HepG2 (cell line): ENCODE measurements around the gene PRAMEF2. TPM values are rescaled to one million over a fixed set of nuclear protein-coding genes. Genes with fewer than 3 reads are reported as not detected.

Experiments
- ATAC-seq: fragments of 200-7000 bp; cut with Tn5 transposase; 3 replicates; pipeline ENCODE4 v1.9.1; 2020; ENCODE audit warnings: mild to moderate bottlenecking, moderate library complexity
- BruUV-seq: library from RNA; stranded (reverse); fragments of 400-500 nt; replicated peaks from 2 replicates; lab custom pipeline; 2021; lab: Mats Ljungman, UMichigan
- CTCF ChIA-PET: fragments of 300-600 bp; formaldehyde crosslinking; extraction: SDS; loops from one replicate; lab custom pipeline; 2021; ENCODE audit warnings: low total read pairs, inconsistent platforms, low intra/inter-chr PET ratio; lab: Yijun Ruan, JAX
- POLR2A ChIA-PET: fragments of 350-600 bp; sonication (Branson Sonifier 250); formaldehyde crosslinking; loops from one replicate; lab custom pipeline; 2020; ENCODE audit warnings: antibody characterized with exemption, inconsistent platforms; lab: Yijun Ruan, JAX
- DNase-seq: peaks from one replicate; pipeline ENCODE4 v3.0.0-alpha.2; 2015; ENCODE audit warnings: low spot score
- FAIRE-seq: peaks from 3 replicates; lab custom pipeline; 2011; peaks lifted over from hg19 to GRCh38; lab: Jason Lieb, UNC
- H2AFZ ChIP-seq: one replicate; pipeline ENCODE4 v1.6.1; 2011; ENCODE audit warnings: low read length, inconsistent platforms
- H3K27ac ChIP-seq: fragments of 300-600 bp; 3 replicates; pipeline ENCODE4 v1.8.0; 2011; ENCODE audit warnings: mixed run types, mild to moderate bottlenecking, mixed read lengths, low read length, inconsistent platforms; ENCODE audit not compliant: insufficient read depth; ENCODE audit errors: extremely low read length
- H3K27me3 ChIP-seq, 2 experiments: fragments of 200-600 bp in 1 of 2; 2 replicates in 1 of 2; 3 replicates in 1 of 2; pipeline versions ENCODE4 v1.6.0 to v1.8.0; 2011; ENCODE audit warnings: low read length in 2 of 2, mild to moderate bottlenecking in 2 of 2, moderate library complexity in 2 of 2, inconsistent platforms in 1 of 2; ENCODE audit not compliant: insufficient read depth in 2 of 2, control insufficient read depth in 1 of 2
- H3K36me3 ChIP-seq, 2 experiments: fragments of 200-600 bp in 1 of 2; replicated peaks in 1 of 2; 2 replicates in 1 of 2; 3 replicates in 1 of 2; pipeline versions ENCODE4 v1.5.1 to v1.8.0; 2011; ENCODE audit warnings: low read length in 2 of 2, inconsistent platforms in 1 of 2; ENCODE audit not compliant: insufficient read depth in 2 of 2, control insufficient read depth in 1 of 2
- H3K4me1 ChIP-seq: 2 replicates; pipeline ENCODE4 v1.5.1; 2012; ENCODE audit warnings: low read length, inconsistent platforms; ENCODE audit not compliant: insufficient read depth
- H3K4me2 ChIP-seq: 2 replicates; pipeline ENCODE4 v1.6.0; 2011; ENCODE audit warnings: low read depth, low read length, inconsistent platforms
- H3K4me3 ChIP-seq, 3 experiments: fragments of 200-600 bp in 1 of 3; sonication (generic), shearing (Covaris generic) in 1 of 3; replicated peaks in 1 of 3; 2 replicates each; pipeline ENCODE4 v1.5.1; 2011 to 2016; ENCODE audit warnings: low read length in 3 of 3, inconsistent platforms in 2 of 3, low read depth in 2 of 3, mild to moderate bottlenecking in 2 of 3, control low read depth in 1 of 3, mixed read lengths in 1 of 3; ENCODE audit not compliant: insufficient read depth in 1 of 3
- H3K79me2 ChIP-seq: one replicate; pipeline ENCODE4 v1.6.1; 2011; ENCODE audit warnings: low read length, inconsistent platforms; ENCODE audit not compliant: insufficient read depth
- H3K9ac ChIP-seq: 2 replicates; pipeline ENCODE4 v1.6.0; 2011; ENCODE audit warnings: mild to moderate bottlenecking, low read depth, low read length, inconsistent platforms; ENCODE audit not compliant: insufficient read depth
- H3K9me3 ChIP-seq: 2 replicates; pipeline ENCODE4 v1.5.1; 2012; ENCODE audit warnings: mild to moderate bottlenecking, low read length
- H4K20me1 ChIP-seq: 2 replicates; pipeline ENCODE4 v1.6.0; 2011; ENCODE audit warnings: inconsistent platforms, mild to moderate bottlenecking, low read length, moderate library complexity; ENCODE audit not compliant: insufficient read depth
- HOXA7 ChIP-seq: sonication (generic); formaldehyde crosslinking; IDR thresholded peaks from 2 replicates; pipeline ENCODE4 v1.8.1; 2022; ENCODE audit warnings: mild to moderate bottlenecking, missing genetic modification reagents, moderate library complexity
- ZFP36L2 ChIP-seq: sonication (generic); formaldehyde crosslinking; IDR thresholded peaks from 2 replicates; pipeline ENCODE4 v1.4.0; 2020; ENCODE audit warnings: missing genetic modification reagents
- ZNF713 ChIP-seq: sonication (generic); formaldehyde crosslinking; IDR thresholded peaks from 2 replicates; pipeline ENCODE4 v1.4.0; 2020; ENCODE audit warnings: mild to moderate bottlenecking, missing genetic modification reagents
- WGBS: methylation state at CpG from one replicate; pipeline ENCODE4 v1.1.6; 2017; ENCODE audit warnings: low lambda C conversion rate; 5-methylcytosine and 5-hydroxymethylcytosine counted together
- in situ Hi-C: cut with HindIII; loops from 2 replicates; pipeline ENCODE4 v1.10.0; 2017; ENCODE audit warnings: low pct_unique_long_range_greater_than_20kb; ENCODE audit not compliant: extremely low pct_ligation_motif_present
- intact Hi-C: fragments of 100-400 bp; cut with micrococcal nuclease; formaldehyde crosslinking; loops from one replicate; pipeline ENCODE4 v1.10.0; 2022; ENCODE audit not compliant: unreplicated experiment
- polyA plus RNA-seq, 8 experiments: library from polyadenylated mRNA; depleted of rRNA in 3 of 8; stranded (reverse) in 7 of 8; unstranded in 1 of 8; fragments of >200 nt; fragmentation: Illumina TruSeq in 4 of 8; extraction: Trizol in 4 of 8; gene quantifications; 2 replicates each; pipeline versions ENCODE4 v1.2.1 to v1.2.3, GENCODE V29; 2011 to 2016; ENCODE audit warnings: low read depth in 4 of 8, missing spikeins in 1 of 8, mixed read lengths in 1 of 8; ENCODE audit not compliant: insufficient read depth in 1 of 8
- total RNA-seq, 5 experiments: library from RNA; depleted of rRNA; stranded (reverse); fragments of >200 nt; fragmentation: Illumina TruSeq; extraction: Trizol; gene quantifications; 2 replicates each; pipeline ENCODE4 v1.2.3, GENCODE V29; 2016; ENCODE audit warnings: low read depth in 1 of 5
- TF ChIP-seq, protein P1 (sequence below), 2 experiments: sonication (generic) in 1 of 2; formaldehyde crosslinking in 1 of 2; IDR thresholded peaks; 2 replicates each; pipeline versions ENCODE4 v1.6.1 to v1.9.0; 2014 to 2022; ENCODE audit warnings: antibody characterized with exemption in 1 of 2, borderline replicate concordance in 1 of 2, inconsistent platforms in 1 of 2, low read depth in 1 of 2, missing genetic modification reagents in 1 of 2
- TF ChIP-seq, protein P2 (sequence below): IDR thresholded peaks from 2 replicates; pipeline ENCODE4 v1.4.0; 2020; ENCODE audit warnings: mild to moderate bottlenecking, missing genetic modification reagents
- TF ChIP-seq, protein P3 (sequence below): IDR thresholded peaks from 2 replicates; pipeline ENCODE4 v1.6.1; 2012; ENCODE audit warnings: low read length, improper control_type of control experiment

Gene PRAMEF2
- total and polyA plus RNA-seq, 2 of the 13 experiments (the other 11 are each of a cell fraction or from before 2014, with no cell fraction given) = not detected

DNA sequence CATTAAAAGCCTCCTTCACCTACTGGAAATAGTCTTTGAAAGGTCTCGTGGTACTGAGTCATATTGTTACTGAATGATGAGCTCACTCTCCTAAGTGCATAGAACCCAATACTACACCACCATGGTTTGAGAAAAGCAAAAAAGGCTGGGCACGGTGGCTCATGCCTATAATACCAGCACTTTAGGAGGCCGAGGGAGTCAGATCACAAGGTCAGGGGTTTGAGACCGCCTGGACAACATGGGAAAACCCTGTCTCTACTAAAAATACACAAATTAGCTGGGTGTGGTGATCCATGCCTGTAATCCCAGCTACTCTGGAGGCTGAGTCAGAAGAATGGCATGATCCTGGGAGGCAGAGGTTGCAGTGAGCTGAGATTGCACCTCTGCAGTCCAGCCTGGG is 5.1 kb upstream of the PRAMEF2 start:
- CTCF ChIA-PET = no interaction called here

More for the DNA sequence above, 5.1 kb upstream of the PRAMEF2 start:
- Histone ChIP-seq H3K4me1 (no peaks in the 10 kb centered on the region), H3K4me2 (no peak overlapping the region), H3K79me2 (no peaks in the 10 kb centered on the region), H3K9ac (no peak overlapping the region), H4K20me1 (no peaks in the 10 kb centered on the region), H3K27ac (no peak overlapping the region), H3K4me3 (no peak overlapping the region), H3K27me3 (no peaks in the 10 kb centered on the region), H3K9me3 (no peaks in the 10 kb centered on the region), H3K36me3 (no peaks in the 10 kb centered on the region), H2AFZ (no peak overlapping the region)
- 3% methylated on average over 4 of the region's 4 CpGs for WGBS
- POLR2A ChIA-PET = no interaction called here
- TF ChIP-seq, protein P1, sequence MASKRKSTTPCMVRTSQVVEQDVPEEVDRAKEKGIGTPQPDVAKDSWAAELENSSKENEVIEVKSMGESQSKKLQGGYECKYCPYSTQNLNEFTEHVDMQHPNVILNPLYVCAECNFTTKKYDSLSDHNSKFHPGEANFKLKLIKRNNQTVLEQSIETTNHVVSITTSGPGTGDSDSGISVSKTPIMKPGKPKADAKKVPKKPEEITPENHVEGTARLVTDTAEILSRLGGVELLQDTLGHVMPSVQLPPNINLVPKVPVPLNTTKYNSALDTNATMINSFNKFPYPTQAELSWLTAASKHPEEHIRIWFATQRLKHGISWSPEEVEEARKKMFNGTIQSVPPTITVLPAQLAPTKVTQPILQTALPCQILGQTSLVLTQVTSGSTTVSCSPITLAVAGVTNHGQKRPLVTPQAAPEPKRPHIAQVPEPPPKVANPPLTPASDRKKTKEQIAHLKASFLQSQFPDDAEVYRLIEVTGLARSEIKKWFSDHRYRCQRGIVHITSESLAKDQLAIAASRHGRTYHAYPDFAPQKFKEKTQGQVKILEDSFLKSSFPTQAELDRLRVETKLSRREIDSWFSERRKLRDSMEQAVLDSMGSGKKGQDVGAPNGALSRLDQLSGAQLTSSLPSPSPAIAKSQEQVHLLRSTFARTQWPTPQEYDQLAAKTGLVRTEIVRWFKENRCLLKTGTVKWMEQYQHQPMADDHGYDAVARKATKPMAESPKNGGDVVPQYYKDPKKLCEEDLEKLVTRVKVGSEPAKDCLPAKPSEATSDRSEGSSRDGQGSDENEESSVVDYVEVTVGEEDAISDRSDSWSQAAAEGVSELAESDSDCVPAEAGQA (IDR thresholded peaks at IDR 0.05; ENCODE audit: low read depth) = no peak
- TF ChIP-seq, protein P1 (CRISPR knock-in tag; IDR thresholded peaks at IDR 0.05; ENCODE audit: borderline replicate concordance) = no peak
- TF ChIP-seq, protein P2, sequence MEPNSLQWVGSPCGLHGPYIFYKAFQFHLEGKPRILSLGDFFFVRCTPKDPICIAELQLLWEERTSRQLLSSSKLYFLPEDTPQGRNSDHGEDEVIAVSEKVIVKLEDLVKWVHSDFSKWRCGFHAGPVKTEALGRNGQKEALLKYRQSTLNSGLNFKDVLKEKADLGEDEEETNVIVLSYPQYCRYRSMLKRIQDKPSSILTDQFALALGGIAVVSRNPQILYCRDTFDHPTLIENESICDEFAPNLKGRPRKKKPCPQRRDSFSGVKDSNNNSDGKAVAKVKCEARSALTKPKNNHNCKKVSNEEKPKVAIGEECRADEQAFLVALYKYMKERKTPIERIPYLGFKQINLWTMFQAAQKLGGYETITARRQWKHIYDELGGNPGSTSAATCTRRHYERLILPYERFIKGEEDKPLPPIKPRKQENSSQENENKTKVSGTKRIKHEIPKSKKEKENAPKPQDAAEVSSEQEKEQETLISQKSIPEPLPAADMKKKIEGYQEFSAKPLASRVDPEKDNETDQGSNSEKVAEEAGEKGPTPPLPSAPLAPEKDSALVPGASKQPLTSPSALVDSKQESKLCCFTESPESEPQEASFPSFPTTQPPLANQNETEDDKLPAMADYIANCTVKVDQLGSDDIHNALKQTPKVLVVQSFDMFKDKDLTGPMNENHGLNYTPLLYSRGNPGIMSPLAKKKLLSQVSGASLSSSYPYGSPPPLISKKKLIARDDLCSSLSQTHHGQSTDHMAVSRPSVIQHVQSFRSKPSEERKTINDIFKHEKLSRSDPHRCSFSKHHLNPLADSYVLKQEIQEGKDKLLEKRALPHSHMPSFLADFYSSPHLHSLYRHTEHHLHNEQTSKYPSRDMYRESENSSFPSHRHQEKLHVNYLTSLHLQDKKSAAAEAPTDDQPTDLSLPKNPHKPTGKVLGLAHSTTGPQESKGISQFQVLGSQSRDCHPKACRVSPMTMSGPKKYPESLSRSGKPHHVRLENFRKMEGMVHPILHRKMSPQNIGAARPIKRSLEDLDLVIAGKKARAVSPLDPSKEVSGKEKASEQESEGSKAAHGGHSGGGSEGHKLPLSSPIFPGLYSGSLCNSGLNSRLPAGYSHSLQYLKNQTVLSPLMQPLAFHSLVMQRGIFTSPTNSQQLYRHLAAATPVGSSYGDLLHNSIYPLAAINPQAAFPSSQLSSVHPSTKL (CRISPR knock-in tag) = no peak
- TF ChIP-seq, protein P3, sequence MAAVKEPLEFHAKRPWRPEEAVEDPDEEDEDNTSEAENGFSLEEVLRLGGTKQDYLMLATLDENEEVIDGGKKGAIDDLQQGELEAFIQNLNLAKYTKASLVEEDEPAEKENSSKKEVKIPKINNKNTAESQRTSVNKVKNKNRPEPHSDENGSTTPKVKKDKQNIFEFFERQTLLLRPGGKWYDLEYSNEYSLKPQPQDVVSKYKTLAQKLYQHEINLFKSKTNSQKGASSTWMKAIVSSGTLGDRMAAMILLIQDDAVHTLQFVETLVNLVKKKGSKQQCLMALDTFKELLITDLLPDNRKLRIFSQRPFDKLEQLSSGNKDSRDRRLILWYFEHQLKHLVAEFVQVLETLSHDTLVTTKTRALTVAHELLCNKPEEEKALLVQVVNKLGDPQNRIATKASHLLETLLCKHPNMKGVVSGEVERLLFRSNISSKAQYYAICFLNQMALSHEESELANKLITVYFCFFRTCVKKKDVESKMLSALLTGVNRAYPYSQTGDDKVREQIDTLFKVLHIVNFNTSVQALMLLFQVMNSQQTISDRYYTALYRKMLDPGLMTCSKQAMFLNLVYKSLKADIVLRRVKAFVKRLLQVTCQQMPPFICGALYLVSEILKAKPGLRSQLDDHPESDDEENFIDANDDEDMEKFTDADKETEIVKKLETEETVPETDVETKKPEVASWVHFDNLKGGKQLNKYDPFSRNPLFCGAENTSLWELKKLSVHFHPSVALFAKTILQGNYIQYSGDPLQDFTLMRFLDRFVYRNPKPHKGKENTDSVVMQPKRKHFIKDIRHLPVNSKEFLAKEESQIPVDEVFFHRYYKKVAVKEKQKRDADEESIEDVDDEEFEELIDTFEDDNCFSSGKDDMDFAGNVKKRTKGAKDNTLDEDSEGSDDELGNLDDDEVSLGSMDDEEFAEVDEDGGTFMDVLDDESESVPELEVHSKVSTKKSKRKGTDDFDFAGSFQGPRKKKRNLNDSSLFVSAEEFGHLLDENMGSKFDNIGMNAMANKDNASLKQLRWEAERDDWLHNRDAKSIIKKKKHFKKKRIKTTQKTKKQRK = no peak
- TF ChIP-seq ZFP36L2 (no peak), ZNF713 (CRISPR knock-in tag) (no peak), HOXA7 (CRISPR knock-in tag) (no peak)
- no peak for FAIRE-seq
- no TSS peak for BruUV-seq
- no peak for ATAC-seq
- in situ Hi-C loops (no loop called here), intact Hi-C loops (no loop called here)
- no peak for DNase-seq
